HG03066 (cell line): ENCODE measurements around the gene EIF4G3.
"Not testable (repeated sequence)": the region's sequence is repeated elsewhere in the genome, so short reads cannot be mapped to it uniquely, and the experiment has no call there.

ENCODE experiments used
- ATAC-seq: cut with Tn5 transposase; IDR thresholded peaks from one replicate; pipeline ENCODE4 v1.9.1; 2021; ENCODE audit warnings: low read depth; ENCODE audit not compliant: unreplicated experiment

The EIF4G3 gene

DNA sequence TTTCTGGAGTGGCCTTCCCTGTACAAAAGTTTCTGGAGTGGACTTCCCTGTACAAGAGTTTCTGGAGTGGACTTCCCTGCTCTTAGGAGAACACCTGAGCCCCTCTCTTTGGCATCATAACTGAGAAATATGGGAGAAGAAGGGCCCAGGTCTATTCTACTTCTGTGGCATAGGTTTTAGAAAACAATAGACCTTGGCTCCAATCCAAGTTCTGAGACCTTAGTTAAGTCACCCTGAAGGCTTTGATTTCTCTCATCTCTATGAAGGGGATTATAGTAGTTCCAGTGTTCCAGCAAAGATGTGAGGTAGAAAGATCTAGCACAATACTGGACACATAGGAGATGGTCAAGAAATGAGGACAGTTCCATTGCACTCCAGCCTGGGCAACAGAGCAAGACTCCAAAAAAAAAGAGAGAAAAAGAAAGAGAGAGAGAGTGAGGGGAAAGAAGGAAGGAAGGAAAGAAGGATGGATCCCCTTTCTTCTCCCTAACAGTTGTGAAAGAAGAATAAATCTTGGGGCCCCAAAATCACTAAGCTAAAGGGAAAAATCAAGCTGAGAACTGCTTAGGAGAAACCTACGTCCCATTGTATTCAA lies 13.3 kb upstream of the EIF4G3 start:
- no peak for ATAC-seq

DNA sequence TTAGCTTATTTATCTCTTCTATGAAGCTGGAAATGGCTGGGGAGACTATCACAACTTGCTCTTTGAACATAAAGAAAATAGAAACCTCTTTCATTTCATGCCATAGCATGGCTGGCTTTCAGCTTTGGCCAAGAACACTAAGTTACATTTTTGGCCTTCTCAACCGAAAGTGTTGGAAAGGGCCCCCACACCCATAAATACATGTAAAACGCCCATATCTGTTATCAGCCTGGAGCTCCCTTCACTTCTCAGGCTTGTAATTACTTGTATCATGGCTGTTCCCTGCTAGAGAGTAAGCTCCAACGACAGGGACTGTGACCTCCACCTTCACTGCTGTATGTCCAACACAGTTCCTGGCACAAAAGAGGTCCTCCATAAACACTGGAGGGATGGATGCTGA lies 12.7 kb upstream of the EIF4G3 start:
- no peak for ATAC-seq

DNA sequence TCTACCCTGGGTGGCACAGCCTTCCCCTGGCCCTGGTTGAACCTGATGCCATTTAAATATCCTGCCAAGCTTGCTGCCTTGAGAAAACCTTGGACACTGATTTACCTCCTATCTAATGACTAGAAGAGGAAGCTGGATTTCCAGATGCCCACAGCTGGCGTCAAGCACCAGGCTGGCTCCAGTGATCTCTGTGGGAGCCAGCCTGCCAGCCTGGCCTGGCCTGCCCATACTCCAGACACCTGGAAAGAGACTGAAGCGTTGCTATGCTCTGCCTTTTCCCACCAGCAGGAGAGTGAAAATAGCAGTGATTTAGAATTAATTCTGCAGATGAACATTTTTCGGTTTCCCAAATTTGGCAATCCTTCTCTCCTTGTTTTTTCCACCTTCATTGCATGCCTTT lies 11.5 kb upstream of the EIF4G3 start:
- ATAC-seq: no peak

DNA sequence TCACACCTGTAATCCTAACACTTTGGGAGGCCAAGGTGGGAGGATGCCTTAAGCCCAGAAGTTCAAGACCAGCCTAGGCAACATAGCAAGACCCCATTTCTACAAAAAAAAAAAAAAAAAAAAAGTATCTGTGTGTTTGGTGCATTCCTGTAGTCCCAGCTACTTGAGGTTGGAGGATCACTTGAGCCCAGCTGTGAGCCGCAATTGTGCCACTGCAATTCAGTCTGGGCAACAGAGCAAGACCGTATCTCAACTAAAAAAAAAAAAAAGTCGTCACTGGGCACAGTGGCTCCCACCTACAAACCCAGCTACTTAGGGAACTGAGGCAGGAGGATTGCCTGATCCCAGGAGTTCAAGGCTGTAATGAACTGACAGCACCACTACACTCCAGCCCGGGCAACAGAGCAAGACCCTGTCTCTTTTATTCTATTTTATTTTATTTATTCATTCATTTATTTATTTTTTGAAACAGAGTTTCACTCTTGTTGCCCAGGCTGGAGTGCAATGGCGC lies 8.6 kb upstream of the EIF4G3 start:
- ATAC-seq: no peak

DNA sequence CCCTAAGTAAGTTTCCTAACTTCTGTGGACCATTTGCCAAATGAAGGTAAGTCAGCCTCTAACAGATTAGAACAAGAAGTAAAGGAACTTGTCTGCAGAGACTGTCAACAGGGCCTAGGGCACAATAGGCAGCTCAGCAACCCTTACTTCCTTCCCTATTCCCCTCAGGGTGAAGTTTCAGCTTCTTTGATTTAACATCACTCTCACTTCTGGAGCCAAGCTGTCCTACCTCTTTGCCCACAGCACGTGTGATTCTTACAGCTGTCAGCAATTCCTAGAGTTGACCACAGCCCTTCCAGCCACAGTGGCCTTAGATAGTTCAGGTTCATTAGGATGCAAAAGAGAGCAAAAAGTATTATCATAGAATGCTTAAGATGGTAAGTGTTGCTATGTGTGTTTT lies 7.6 kb upstream of the EIF4G3 start:
- ATAC-seq: no peak

DNA sequence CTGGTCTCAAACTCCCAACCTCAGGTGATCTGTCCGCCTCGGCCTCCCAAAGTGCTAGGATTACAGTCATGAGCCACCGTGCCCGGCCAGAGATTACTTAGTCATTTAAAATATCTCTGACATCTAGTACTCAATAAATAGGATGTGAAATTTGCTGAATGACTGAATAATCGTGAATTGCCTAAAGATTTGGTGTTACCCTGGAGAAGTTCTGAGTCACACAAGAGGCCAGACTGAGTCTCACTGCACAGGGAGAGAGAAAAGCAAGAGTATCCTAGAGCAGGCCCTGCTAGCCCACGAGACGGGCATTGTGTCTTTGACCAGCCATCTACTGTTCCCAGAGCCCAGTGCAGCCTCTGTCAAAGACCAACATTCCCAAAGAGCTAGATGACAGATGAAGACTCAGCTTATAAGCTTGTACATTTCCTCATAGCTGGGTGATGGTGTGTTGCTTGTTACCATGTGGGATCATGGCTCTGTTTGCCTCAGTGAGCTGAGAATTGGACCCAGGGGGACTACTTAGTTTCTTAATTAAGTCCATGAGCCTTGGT lies 5.6 kb upstream of the EIF4G3 start:
- no peak for ATAC-seq

DNA sequence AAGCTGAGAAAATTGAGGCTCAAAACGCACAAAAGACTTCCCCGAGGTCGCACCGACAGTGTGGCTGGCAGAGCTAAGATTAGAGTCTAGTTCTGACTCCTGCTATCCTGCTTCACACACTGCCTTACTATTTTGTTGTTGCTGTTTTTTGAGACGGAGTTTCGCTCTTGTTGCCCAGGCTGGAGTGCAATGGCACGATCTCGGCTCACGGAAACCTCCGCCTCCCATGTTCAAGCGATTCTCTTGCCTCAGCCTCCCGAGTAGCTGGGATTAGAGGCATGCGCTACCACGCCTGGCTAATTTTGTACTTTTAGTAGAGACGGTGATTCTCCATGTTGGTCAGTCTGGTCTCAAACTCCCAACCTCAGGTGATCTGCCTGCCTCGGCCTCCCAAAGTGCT lies 1.6 kb upstream of the EIF4G3 start:
- not testable (repeated sequence) for ATAC-seq

DNA sequence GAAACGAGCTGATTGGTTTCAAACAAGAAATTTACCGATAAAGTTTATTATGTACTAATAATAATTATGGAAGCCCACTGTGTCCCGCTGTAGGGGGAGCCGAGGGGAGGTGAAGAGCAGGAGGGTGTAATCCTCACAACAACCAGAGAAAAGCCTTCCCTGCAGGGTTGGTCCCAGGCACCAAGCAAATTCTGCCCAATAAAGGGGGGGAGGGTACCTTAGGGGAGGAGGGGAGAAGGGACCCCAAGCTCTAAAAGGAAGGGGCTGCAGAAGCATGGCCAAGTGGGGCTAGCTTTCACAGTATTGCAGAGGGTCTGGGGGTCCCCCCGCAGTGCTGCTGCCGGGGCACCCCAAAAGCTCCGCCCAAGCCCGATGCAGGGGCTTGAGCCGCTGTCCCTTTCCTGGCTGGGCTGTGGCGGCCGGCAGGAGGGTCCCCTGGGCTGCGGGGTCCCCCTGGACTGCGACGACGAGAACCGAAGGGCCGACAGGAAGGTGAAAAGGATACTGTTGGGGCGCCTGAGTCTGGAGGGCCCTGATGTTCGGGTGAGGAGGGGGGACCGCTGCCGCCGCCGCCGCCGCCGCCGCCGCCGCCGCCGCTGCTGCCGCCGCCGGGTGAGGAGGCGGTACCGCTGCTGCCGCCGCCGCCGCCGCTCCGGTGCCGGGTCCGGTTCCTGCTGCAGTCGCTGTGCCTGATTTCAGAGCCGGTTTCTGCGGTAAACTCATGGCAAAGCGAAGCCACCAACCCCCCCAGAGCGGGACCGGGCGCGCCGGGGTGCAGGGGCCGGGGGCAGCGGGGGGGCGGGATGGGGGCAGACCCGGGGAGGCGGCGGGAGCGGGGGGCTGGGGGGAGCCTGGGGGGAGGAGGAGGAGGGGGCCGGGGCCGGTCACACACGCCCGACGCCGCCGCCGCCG lies 771 bp downstream of the EIF4G3 start:
- peak; percentile 27 for ATAC-seq

DNA sequence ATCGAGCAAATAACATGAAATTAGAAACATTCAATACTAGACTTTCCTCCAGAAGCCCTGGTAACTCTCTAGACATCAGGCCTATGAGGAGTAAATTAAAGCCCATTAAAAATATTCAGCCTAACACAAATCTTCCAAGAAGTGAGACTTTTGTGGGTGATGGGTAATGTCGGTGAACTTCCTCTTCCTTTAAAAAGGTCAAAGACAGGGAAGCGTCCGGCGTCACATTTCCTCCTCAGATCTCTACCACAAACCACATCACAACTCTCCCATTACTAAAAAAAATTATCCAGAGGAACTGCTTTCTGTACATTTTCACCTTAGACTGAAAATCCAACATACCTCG lies 1.4 kb downstream of the EIF4G3 start:
- ATAC-seq: no peak

DNA sequence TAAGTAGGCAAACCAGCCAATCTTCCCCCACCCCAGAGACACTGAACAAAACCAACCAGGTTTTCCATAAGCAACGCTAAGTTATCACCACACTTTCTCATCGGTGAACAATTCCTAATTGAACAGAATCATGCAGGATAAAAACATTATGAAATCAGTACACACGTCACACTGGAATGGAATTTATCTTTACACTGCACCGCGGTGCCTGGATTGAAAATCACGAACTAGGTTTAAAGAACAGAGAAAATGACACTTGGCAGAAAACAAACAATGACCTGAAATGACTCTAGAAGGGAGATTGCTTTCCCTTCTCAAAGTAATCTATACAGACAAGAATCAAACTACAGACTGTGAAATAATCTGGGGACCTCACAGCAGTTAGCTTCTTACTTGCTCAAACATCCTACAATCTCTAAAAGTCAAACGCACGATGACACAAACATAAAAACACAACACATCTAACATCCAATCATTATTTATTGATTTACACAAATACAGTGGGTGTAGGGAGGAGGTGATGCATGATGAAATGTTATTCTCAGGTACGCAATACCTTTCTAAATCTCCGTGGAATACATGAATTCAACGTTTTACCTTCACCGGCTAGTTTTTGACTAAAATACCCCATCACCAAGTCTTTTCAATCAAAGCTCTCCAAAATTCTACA lies 1.9 kb downstream of the EIF4G3 start:
- no peak for ATAC-seq

DNA sequence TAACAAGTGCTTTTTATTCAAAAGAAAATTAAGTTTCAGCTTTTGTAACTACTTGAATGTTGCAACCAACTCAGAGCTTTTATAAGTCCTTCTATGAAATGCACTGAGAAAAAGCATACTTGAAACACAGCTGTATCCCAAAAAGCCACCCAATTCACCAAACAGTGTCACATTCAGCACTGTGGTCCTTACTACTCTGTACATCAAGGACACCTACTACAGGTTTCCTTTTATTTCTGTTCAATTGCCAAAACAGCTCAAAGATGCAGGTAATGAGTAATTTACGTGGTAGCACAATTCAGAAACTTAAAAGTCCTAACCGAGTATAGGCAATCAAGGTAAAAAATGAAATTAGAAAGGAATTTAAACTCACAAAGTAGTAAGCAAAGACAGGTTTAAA lies 2.5 kb downstream of the EIF4G3 start:
- no peak for ATAC-seq

DNA sequence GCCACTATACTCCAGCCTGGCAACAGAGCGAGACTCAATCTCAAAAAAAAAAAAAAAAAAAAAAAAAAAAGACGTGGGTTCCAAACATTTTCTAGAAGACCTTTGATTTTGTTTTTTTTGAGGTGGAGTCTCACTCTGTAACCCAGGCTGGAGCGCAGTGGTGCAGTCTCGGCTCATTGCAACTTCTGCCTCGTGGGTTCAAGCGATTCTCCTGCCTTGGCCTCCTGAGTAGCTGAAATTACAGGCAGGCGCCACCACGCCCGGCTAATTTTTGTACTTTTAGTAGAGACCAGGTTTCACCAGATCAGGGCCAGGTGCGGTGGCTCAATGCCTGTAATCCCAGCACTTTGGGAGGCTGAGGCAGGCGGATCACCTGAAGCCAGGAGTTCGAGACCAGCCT lies 3.6 kb downstream of the EIF4G3 start:
- not testable (repeated sequence) for ATAC-seq

DNA sequence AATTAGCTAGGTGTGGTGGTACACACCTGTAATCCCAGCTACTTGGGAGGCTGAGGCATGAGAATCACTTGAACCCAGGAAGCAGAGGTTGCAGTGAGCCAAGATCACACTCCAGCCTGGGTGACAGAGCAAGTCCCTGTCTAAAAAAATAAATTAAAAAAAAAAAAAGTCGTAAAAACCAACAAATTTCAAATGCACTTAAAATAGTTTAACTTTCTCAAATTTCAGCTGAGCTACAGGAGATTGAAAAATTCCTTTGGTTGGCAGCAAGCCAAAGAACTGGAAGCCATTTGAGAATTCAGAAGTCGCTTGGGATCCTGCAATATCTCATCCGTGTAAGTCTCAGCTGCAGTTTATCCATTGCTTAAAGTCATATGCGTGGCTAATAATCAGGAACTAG lies 5.9 kb downstream of the EIF4G3 start:
- ATAC-seq: not testable (repeated sequence)

DNA sequence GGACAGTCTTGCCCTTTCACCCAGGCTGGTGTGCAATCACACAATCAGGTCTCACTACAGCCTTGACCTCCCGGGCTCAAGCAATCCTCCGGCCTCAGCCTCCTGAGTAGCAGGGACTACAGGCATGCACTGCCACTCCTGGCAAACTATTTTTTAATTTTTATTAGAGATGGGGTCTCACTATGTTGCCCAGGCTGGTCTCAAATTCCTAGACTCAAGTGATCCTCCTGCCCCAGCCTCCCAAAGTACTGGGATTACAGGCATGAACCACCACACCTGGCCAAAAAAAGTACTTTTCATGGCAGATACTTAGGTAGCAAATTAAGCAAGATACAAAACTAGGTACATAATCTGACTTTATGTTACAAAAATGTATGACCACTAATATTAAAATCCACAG lies 8.3 kb downstream of the EIF4G3 start:
- no peak for ATAC-seq

DNA sequence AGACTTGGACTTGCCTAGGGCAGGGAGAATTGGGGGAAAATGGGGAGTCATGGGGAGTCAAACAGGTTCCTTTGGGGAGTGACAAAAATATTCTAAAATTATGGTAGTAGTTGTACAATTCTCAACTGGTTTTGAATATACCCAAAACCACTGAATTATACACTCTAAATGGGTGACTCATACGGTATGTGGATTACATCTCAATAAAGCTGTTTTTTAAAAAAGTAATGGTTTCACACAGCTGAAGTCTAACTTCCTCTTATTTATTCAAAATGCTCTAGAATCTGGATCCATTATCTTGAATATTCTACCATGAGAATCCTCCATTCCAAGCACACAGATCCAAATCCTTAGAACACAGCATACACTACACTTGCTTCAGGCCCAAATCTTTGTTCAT lies 11.1 kb downstream of the EIF4G3 start:
- ATAC-seq: no peak

DNA sequence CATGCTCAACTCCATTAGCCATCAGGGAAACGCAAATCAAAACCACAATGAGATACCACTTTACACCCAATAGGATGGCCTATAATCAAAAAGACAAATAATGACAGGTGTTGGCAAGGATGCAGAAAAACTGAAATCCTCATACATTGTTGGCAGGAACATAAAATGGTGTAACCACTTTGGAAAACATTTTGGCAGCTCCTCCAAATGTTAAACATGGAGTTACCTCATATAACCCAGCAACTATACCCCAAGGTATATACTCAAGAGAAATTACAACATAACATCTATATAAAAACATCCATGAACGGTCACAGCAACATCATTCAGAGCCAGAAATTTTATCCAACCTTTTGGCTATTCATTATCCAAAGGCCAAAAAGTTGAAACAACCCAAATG lies 11.6 kb downstream of the EIF4G3 start:
- no peak for ATAC-seq

DNA sequence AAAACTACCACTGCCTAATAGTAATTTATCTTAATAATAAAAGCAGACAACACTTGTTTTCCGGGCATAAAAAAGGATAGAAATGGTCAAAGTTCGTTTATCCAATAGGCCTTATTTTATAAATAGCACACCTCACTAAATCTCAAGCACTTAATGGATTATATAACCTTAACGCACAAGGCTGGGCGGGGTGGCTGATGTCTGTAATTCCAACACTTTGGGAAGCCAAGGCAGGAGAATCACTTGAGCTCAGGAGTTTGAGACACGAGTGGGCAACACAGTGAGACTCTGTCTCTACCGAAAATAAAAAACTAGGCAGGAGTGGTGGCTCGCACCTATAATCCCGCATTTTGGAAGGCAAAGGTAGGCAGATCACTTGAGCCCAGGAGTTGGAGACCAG lies 12.4 kb downstream of the EIF4G3 start:
- no peak for ATAC-seq

DNA sequence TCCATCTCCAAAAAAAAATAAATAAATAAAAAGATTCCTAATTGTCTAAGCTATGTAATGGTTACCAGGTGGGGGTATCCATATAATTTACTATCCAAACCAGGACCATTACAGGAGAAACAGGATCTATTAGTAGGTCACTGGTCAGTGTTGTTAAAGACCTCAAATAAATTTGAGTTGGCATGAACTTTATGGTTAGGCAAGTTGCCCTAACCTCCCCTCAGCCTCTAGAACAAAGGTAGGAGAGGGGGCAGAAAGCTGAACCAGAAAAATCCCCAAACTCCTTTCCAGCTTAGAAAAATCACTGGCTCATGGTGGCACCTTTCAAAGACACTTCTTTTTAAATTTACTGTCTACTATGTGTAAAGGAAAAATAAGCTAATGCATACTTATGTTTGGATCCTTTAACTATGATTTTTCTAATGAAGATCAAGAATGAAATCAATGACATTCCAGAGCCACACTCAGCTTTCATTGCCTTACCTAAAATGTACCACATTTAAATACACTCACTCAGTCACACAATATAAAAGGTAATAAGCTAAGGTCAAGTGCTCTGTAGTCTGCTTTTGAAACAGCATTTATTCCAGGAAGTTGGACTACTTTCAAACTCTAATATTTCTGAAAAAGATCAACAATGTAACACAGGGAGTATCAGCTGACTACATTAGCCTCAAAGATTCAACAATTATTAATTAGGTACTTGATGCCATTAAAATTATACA lies 13.8 kb downstream of the EIF4G3 start:
- no peak for ATAC-seq

DNA sequence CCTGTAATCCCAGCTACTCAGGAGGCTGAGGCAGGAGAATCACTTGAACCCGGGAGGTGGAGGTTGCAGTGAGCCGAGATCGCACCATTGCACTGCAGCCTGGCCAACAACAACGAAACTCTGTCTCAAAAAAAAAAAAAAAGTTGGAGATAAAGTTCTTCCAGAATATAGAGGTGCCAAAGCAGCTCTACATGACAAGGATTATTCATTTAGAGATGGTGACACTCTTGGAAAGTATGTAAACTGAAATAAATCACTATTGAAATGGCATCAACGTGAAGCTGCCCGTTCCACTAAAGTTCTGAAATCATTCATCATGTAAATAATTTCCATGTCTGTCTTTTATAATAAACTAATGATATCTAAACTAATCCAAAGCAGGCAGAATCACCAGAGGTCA lies 14.9 kb downstream of the EIF4G3 start:
- ATAC-seq: no peak

DNA sequence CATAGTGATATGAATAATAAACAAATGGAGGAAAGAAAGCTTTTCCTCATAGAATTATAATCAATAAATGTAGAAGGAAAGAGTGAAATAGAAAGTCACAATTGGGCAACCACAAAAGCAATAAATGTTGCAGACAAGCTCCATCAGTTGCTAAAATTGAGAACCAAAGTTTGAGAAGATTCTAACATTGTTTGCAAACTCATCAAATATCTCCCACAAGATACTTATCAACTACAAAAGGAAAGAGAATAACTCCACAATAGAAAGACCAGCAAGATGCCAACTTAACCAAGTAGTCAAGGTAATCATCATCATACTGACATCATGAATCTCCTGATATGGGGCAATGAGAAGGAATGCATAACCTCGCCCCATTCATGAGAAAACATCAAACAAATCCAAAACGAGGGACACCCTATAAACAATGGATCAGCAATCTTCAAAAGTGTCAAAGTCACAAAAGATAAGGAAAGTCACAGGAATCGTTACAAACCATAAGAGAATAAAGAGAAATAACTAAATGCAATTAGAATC lies 16.4 kb downstream of the EIF4G3 start:
- no peak for ATAC-seq
